GM21515 (cell line): Measurements from ENCODE around the gene SUSD4.
"Not testable (repeated sequence)": the region's sequence is repeated elsewhere in the genome, so short reads cannot be mapped to it uniquely, and the experiment has no call there.

ENCODE experiments used
- ATAC-seq: cut with Tn5 transposase; IDR thresholded peaks from one replicate; pipeline ENCODE4 v1.9.1; 2021; ENCODE audit not compliant: unreplicated experiment

Gene SUSD4

GRCh38 chr1:223257856-223258550, 106.0 kb downstream of the SUSD4 start:
- no peak for ATAC-seq

GRCh38 chr1:223256034-223256433, 107.9 kb downstream of the SUSD4 start:
- ATAC-seq: no peak

DNA sequence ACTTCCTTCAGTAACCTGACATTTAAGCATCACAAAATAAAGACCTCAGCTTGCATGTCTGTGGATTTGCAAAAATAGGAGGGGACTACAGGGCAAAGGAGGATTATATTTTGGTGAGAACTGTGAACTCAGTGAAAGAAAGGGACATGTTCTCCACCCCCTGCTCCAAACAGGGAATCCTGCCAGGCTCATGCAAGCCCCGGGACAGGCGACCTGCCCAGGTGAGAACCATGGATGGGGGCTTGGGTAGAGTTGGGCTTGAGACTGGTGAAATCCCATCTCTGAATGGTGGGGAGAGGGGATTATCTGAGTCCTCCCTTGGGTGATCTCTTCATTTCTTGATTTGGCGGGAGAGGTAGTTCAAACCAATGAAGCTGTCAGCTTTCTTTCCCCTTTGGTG, 110.1 kb downstream of the SUSD4 start:
- no peak for ATAC-seq

- not testable (repeated sequence) for ATAC-seq
These were observed 112.6 kb downstream of the SUSD4 start for GRCh38 chr1:223251387-223251786.

DNA sequence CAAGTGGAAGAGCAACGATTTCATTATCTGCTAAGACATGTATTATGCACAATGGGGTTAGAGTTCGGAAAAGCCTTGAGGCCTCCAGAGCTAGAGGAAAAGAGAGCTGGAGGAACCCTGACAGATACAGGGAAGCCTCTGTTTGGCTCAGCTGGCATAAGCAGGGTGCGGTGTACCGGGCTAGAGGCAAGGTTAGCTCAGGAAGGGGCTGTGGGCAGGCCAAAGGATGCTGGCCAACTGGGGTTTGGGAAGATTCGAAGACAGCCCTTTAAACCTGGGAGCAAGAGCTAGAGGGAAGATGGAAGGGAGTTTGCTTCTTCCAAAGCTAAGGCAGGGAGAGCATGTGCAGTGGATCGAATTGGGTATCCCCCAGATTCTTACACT, 113.4 kb downstream of the SUSD4 start:
- no peak for ATAC-seq

GRCh38 chr1:223249854-223250631, 113.9 kb downstream of the SUSD4 start:
- ATAC-seq: no peak

DNA sequence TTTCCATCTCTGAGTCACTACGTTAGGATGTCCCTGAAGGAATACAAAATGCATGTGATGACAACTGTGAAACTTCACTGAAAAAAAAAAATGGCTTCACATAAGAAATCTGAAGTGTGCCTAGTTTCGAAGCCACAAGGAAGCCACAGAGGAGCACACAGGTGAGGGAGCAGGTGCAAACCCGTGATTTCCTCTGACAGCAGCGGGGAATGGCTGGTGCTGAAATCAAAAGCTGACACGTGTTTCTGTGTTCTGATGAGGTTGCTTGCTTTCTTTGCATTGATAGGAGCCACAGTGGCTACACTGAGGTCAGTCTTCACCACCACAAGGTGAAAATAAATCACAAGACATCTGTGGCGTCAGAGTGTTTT, 115.2 kb downstream of the SUSD4 start:
- no peak for ATAC-seq

- ATAC-seq: no peak
These were observed 115.8 kb downstream of the SUSD4 start for GRCh38 chr1:223248001-223248769.

- ATAC-seq: no peak
These were observed 117.4 kb downstream of the SUSD4 start for GRCh38 chr1:223246476-223247112.

GRCh38 chr1:223245983-223246382, 118.0 kb downstream of the SUSD4 start:
- ATAC-seq: no peak

DNA sequence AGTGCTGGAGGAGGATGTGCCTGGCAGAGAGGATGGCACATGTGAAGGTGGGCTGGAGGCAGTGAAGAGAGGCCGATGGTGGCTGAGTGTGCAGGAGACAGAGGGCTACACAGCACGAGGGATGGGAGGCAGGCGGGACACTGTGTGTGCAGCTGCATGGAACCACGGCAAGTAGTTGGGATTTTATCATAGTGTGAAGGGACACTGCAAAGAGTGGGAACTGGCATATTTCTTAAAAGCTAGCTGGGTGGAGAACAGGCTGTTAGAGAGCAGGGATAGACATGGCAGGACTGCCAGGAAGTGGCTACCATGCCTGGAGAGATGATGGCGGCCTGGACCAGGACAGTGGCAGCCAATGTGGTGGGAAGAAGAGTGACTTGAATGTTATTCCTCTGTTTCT, 118.6 kb downstream of the SUSD4 start:
- no peak for ATAC-seq

DNA sequence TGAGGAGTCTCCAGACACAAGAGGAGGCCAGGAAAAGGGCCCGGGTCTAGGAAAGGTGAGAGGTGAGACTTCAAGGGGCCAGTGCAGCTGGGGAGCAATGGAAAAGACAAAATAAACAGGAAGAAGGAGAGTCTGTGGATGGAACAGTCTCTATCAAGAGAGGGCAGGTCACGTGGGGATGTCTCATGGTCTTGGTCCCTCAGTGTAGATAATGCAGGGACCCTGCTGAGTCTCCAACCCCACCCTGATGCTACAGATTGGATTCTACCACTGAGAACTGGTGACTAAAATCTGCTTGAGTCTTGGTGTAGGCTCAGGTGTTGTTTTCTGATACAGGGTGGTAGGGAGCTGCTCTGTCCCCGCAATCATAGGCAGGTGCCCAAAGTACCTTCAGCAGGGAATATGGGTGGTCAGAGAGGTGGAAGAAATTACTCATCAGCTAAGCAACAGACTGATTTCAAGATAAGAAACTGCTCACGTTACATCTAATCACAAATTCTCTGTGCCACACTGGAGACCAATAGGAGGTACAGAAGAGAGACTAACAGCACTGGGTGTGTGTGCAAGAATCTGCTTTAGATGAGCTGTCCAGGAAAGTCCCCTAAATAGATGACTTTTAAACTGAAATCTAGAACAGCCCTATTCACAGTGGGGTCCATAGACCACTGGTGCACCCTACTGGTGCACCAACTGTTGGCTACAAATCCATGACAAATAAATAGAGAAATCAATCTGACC, 119.4 kb downstream of the SUSD4 start:
- ATAC-seq: no peak

DNA sequence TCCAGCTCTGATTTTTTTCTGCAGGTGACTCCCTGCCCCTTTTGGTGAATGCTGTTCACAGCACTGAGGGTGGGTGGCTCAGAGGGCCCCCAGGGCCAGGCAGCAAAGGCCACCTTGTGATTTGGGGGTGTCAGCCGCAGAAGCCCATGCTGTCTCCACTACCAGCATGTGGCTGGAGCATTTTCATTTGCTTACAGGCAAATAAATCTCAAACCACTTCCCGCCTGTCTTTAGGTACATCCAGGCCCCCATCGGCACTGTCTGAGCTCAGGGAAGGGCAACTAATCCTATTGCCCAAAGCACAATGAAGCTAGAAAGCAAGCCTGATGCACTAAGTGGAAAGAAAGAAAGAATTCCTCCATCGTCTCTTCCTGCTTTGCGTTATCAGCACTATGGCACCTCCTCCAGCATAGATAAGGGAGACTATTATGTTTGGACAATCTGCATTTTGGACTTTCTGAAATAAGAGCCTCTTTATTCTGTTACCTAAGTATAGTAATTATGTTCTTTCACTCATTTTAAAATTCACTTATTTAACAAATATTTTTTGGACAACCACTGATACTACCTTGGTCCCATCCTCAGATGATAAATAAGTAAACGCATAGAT, 120.4 kb downstream of the SUSD4 start:
- no peak for ATAC-seq

- ATAC-seq: no peak
These were observed 121.0 kb downstream of the SUSD4 start for GRCh38 chr1:223242971-223243370.

GRCh38 chr1:223242382-223242955, 121.5 kb downstream of the SUSD4 start:
- ATAC-seq: no peak

GRCh38 chr1:223240122-223240521, 123.9 kb downstream of the SUSD4 start:
- no peak for ATAC-seq

GRCh38 chr1:223235091-223235490, 128.9 kb downstream of the SUSD4 start:
- no peak for ATAC-seq

- no peak for ATAC-seq
These were observed 129.4 kb downstream of the SUSD4 start for GRCh38 chr1:223234534-223234933.

GRCh38 chr1:223234170-223234514, 129.8 kb downstream of the SUSD4 start:
- no peak for ATAC-seq
